ENCODE measurements around the gene ARHGAP31.

GRCh38 chr3:119322835-119323722 lies 28.9 kb downstream of the ARHGAP31 start:
- TF ChIP-seq POLR2A (IDR thresholded peaks at IDR 0.05) (peak in 3 of 4 donors; percentile 6 to 68 (median 64)), CTCF (IDR thresholded peaks at IDR 0.05) (no peak)

All from esophagus squamous epithelium (tissue), 4 donors.